ENCODE measurements around the gene MCTP1.

The MCTP1 gene

GRCh38 chr5:95072281-95072680, 212.6 kb downstream of the MCTP1 start:
- Mint-ChIP-seq H3K4me3 (no peak overlapping the region), H3K27me3 (ENCODE audit: low read depth) (no peaks in the 10 kb centered on the region), H3K36me3 (ENCODE audit: low read depth) (no peaks in the 10 kb centered on the region)

GRCh38 chr5:95070866-95071265, 214.0 kb downstream of the MCTP1 start:
- no peaks in the 10 kb centered on the region for H3K36me3 Mint-ChIP-seq (ENCODE audit: low read depth)
- no peak overlapping the region for H3K27ac Mint-ChIP-seq
- no peak for TF ChIP-seq CTCF (IDR thresholded peaks at IDR 0.05; ENCODE audit: unreplicated experiment in 3 of 3)
- H3K9me3 Mint-ChIP-seq, result no peaks in the 10 kb centered on the region
- H3K27me3 Mint-ChIP-seq (ENCODE audit: low read depth), result no peaks in the 10 kb centered on the region
- H3K4me1 Mint-ChIP-seq, result no peaks in the 10 kb centered on the region
- H3K4me3 Mint-ChIP-seq, result no peak overlapping the region

More at GRCh38 chr5:95072281-95072680, 212.6 kb downstream of the MCTP1 start:
- Mint-ChIP-seq H3K9me3 (no peaks in the 10 kb centered on the region), H3K4me1 (no peaks in the 10 kb centered on the region), H3K27ac (no peak overlapping the region)
- no peak for TF ChIP-seq CTCF (IDR thresholded peaks at IDR 0.05; ENCODE audit: unreplicated experiment in 3 of 3)

GRCh38 chr5:95070453-95070852, 214.4 kb downstream of the MCTP1 start:
- no peak for TF ChIP-seq CTCF (IDR thresholded peaks at IDR 0.05; ENCODE audit: unreplicated experiment in 3 of 3)
- Mint-ChIP-seq H3K4me3 (no peak overlapping the region), H3K36me3 (ENCODE audit: low read depth) (no peaks in the 10 kb centered on the region), H3K27me3 (ENCODE audit: low read depth) (no peaks in the 10 kb centered on the region), H3K9me3 (no peaks in the 10 kb centered on the region), H3K4me1 (no peaks in the 10 kb centered on the region), H3K27ac (no peak overlapping the region)

- H3K4me3 Mint-ChIP-seq, result no peak overlapping the region
- TF ChIP-seq CTCF (IDR thresholded peaks at IDR 0.05; ENCODE audit: unreplicated experiment in 3 of 3), result no peak
- no peak overlapping the region for H3K27ac Mint-ChIP-seq
Observed at GRCh38 chr5:95069948-95070347, 214.9 kb downstream of the MCTP1 start.

GRCh38 chr5:95069021-95069420, 215.9 kb downstream of the MCTP1 start:
- H3K27ac Mint-ChIP-seq, result no peak overlapping the region
- H3K9me3 Mint-ChIP-seq, result no peaks in the 10 kb centered on the region
- no peaks in the 10 kb centered on the region for H3K36me3 Mint-ChIP-seq (ENCODE audit: low read depth)
- TF ChIP-seq CTCF (IDR thresholded peaks at IDR 0.05; ENCODE audit: unreplicated experiment in 3 of 3), result no peak
- H3K4me1 Mint-ChIP-seq, result no peaks in the 10 kb centered on the region
- no peak overlapping the region for H3K4me3 Mint-ChIP-seq
- no peaks in the 10 kb centered on the region for H3K27me3 Mint-ChIP-seq (ENCODE audit: low read depth)

More at GRCh38 chr5:95069948-95070347, 214.9 kb downstream of the MCTP1 start:
- Mint-ChIP-seq H3K9me3 (no peaks in the 10 kb centered on the region), H3K36me3 (ENCODE audit: low read depth) (no peaks in the 10 kb centered on the region), H3K27me3 (ENCODE audit: low read depth) (no peaks in the 10 kb centered on the region), H3K4me1 (no peaks in the 10 kb centered on the region)

- Mint-ChIP-seq H3K27me3 (ENCODE audit: low read depth) (no peaks in the 10 kb centered on the region), H3K27ac (no peak overlapping the region), H3K9me3 (no peaks in the 10 kb centered on the region), H3K4me1 (no peaks in the 10 kb centered on the region), H3K36me3 (ENCODE audit: low read depth) (no peaks in the 10 kb centered on the region), H3K4me3 (no peak overlapping the region)
- no peak for TF ChIP-seq CTCF (IDR thresholded peaks at IDR 0.05; ENCODE audit: unreplicated experiment in 3 of 3)
Observed at GRCh38 chr5:95068289-95068910, 216.5 kb downstream of the MCTP1 start.
